PFSK-1 (cell line): ENCODE data around the gene GRK2.
A peak's percentile ranks its signal among the peaks of the same experiment; 100 is the strongest.

Source experiments
- FOXP2 ChIP-seq: optimal IDR thresholded peaks from 2 replicates; pipeline ENCODE3; 2011; ENCODE audit warnings: borderline replicate concordance, control low read depth, inconsistent platforms; ENCODE audit not compliant: insufficient read depth; ENCODE audit errors: extremely low read length, extremely low read depth
- POLR2AphosphoS5 ChIP-seq: IDR thresholded peaks from 2 replicates; pipeline ENCODE4 v1.6.1; 2012; ENCODE audit warnings: low read depth, mild to moderate bottlenecking, control low read depth, low read length, moderate library complexity
- SIN3A ChIP-seq: IDR thresholded peaks from 2 replicates; pipeline ENCODE4 v1.6.1; 2012; ENCODE audit warnings: mild to moderate bottlenecking, low read length, moderate library complexity, borderline replicate concordance; ENCODE audit not compliant: insufficient read depth
- TAF1 ChIP-seq: IDR thresholded peaks from 2 replicates; pipeline ENCODE4 v1.6.1; 2012; ENCODE audit warnings: low read length, control low read depth, borderline replicate concordance; ENCODE audit not compliant: insufficient read depth
- TF ChIP-seq, protein P1 (sequence below), 2 experiments: IDR thresholded peaks; 2 replicates each; pipeline versions ENCODE4 v1.6.1 to v1.8.0; 2011 to 2012; ENCODE audit warnings: low read depth in 2 of 2, low read length in 2 of 2, control low read depth in 1 of 2, inconsistent platforms in 1 of 2, mild to moderate bottlenecking in 1 of 2, moderate library complexity in 1 of 2; ENCODE audit not compliant: insufficient read depth in 1 of 2

Gene GRK2

DNA sequence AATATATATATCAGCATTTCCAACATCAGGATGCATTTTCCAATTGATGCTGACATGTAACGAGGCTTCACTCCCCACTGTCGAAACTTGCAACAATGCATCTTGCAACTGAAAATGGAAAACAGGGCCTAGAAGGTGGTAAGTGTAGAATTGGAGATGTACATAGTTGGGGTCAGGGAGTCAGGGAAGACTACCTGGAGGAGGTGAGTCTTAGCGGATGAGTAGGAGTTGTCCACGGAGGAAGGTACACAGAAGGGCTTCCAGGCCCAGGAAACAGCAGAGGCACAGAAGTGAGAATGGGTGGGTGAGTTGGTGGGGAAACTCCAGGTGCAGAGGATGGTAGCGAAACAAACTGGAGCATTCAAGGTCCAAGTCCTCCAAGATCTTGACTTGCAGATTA is 2.0 kb upstream of the GRK2 start:
- TF ChIP-seq POLR2AphosphoS5 (no peak), FOXP2 (no peak), TAF1 (no peak), SIN3A (no peak)
- TF ChIP-seq, protein P1, sequence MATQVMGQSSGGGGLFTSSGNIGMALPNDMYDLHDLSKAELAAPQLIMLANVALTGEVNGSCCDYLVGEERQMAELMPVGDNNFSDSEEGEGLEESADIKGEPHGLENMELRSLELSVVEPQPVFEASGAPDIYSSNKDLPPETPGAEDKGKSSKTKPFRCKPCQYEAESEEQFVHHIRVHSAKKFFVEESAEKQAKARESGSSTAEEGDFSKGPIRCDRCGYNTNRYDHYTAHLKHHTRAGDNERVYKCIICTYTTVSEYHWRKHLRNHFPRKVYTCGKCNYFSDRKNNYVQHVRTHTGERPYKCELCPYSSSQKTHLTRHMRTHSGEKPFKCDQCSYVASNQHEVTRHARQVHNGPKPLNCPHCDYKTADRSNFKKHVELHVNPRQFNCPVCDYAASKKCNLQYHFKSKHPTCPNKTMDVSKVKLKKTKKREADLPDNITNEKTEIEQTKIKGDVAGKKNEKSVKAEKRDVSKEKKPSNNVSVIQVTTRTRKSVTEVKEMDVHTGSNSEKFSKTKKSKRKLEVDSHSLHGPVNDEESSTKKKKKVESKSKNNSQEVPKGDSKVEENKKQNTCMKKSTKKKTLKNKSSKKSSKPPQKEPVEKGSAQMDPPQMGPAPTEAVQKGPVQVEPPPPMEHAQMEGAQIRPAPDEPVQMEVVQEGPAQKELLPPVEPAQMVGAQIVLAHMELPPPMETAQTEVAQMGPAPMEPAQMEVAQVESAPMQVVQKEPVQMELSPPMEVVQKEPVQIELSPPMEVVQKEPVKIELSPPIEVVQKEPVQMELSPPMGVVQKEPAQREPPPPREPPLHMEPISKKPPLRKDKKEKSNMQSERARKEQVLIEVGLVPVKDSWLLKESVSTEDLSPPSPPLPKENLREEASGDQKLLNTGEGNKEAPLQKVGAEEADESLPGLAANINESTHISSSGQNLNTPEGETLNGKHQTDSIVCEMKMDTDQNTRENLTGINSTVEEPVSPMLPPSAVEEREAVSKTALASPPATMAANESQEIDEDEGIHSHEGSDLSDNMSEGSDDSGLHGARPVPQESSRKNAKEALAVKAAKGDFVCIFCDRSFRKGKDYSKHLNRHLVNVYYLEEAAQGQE (IDR thresholded peaks at IDR 0.05; ENCODE audit: insufficient read depth in 1 of 2, low read depth in 2 of 2, low read length in 2 of 2): no peak

DNA sequence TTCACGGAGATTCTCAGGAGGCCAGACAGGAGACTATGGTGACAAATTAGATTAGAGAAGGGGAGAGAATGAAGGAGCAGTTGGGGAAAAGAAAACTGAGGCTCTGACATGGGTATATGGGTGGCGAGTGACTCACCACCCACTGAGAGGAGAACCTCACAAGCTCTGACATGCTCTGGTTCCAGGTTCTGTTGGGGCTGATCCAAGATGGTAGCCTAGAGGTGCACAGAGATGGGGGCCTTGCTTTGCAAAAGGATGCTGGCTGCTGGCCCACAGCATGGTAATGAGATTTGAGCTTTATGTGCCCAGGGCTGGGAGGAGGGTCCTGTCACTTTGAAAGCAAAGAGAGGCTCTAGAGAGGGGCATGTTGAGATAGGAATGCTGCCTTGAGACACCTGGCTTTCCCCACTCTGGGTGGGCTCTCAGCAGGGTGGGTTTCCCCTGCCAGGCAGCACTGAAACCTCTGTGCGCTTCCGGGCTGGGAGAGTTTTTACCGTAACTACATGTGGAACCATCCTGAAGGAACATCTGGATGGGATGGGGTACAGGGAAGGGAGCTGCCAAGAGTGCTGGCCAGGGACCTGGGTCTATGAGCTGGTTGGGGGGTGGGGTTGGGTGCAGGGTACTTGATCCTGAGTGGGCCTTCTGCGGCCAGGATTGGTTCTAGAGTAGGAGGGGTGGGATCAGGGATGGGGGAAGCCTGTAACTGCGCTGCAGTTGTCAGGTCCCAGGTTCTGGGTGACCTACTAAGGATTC is 1.2 kb upstream of the GRK2 start:
- TF ChIP-seq POLR2AphosphoS5 (no peak), SIN3A (no peak), FOXP2 (no peak), TAF1 (no peak)
- TF ChIP-seq, protein P1 (IDR thresholded peaks at IDR 0.05; ENCODE audit: insufficient read depth in 1 of 2, low read depth in 2 of 2, low read length in 2 of 2): no peak

DNA sequence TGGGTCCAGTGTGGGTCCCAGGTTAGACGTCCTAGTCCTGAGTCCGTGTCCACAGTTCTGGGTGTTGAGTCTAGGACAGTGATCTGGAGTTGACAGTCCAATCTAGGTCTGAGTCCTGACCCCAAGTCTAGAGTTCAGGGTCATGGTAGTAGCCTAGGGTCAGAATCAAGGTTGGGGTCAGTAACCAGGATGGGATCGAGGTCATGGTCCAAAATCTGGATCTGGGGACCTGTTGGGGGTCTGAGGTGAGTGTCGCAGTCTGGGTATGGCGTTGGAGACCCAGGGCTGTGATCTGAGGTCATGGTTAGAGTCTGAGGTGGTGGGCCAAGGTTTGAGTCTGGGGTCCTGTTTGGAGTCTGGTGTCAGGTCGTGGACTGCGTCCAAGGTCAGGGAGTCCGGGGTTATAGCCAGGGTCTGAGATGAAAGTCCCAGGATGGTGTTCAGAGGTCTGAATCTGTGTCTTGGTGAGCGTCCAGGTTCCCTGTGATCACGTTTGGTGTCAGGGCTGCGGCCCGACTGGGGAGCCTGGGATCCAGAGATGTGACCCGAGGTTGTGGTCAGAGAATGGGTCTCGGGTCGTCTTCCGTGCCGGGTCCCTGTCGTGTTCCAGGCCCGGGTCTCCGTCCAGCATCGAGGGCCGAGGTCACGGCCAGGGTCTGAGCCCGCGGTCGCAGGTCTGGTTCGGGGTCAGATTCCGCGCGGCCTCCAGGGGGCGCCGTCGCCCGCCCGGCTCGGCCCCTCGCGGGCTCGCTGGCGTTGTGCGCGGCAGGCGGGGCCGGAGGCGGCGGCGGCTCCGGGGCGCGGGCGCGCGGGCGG is 432 bp upstream of the GRK2 start:
- TF ChIP-seq SIN3A (no peak), FOXP2 (peak; percentile 68)

DNA sequence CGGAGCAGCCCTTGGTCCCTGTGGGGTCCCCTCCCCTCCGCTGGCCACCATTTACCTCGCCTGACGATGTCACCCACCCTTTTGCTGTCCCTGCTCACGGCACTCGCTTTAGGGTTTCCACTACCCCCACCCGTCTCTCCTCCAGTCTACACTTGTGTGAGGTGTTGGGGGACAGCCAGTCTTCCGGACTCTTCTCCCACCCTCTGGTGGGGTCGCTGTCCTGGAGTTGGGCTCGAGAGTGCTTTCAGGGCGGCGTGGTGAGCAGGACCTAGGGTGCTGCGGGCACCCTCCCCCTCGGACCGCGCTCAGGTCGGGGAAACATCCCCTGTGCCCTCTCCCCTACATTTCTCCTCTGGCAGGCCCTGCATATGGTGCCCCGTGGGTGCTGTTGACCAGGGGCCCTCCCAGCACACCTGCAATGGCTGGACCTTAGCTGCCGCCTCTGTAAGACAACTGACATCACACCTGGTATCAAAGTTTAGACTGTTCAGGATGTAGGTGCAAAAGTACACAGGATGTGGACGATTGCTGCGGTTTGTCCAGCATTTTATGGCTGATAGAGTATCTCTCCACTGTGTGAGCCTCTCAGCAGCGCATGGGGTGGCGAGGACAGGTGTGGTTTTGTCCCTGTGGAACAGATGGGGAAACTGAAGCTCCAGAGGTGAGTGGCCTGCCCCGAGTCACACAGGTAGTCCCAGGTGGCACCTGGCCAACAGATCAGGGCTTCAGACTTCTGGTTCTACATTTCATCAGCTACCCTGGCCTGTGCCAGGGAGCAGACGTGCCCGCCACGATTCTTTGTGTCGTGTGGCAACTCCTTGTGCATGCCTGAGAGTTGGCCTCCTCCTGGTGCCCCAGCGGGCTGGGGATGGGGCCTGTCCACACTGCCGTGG is 1.2 kb downstream of the GRK2 start:
- TF ChIP-seq FOXP2: no peak
- TF ChIP-seq POLR2AphosphoS5: no peak
- TF ChIP-seq SIN3A: no peak
- TF ChIP-seq, protein P1 (IDR thresholded peaks at IDR 0.05; ENCODE audit: insufficient read depth in 1 of 2, low read depth in 2 of 2, low read length in 2 of 2): no peak
- TF ChIP-seq TAF1: no peak

DNA sequence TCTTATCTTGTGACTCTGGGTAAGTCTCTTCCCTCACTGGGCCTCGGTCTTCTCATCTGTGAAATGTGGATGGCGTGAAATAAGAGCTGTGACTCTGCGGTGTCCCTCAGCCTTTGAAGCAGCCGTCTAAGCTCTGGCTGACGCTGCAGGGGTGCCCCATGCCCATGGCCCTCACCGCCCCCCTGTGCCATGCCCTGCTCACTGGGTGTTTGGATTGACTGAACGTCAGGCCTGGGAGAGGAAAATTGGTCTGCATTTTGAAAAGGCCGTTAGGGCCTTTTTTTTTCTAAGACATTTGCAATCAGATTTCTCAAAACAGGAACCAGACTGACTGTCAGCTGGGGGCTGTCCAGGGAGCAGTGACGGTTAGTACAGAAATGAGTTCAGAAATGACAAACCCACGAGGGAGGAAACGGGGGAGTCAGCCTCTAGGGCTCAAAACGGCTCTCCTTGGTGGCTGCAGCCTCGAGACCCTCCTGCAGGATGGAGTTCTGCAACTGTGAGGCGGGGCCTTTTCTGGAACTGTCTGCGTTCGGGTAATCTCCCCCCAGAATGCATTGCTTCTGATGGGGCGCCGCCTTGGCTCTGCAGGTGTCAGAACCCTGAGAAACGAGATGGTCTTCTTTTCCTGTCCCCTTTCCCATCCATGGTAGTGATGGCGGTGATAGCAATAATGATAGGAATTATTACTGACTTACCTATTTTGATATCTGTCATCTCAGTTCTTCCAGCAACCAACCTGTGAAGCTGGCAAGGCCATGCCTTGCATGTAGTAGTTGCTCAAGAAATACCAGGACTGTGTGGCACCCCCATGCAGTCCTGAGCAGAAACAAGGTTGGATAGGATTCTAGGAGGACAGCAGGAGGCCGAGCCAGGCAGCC is 2.0 kb downstream of the GRK2 start:
- no peak for TF ChIP-seq TAF1
